ENCODE results near the gene EXOSC7. TPM values are rescaled to one million over a fixed set of nuclear protein-coding genes. Genes with fewer than 3 reads are reported as not detected.

EXOSC7 gene
- polyA plus RNA-seq, 1 donor from 2014 or later, result 87.5 TPM

DNA sequence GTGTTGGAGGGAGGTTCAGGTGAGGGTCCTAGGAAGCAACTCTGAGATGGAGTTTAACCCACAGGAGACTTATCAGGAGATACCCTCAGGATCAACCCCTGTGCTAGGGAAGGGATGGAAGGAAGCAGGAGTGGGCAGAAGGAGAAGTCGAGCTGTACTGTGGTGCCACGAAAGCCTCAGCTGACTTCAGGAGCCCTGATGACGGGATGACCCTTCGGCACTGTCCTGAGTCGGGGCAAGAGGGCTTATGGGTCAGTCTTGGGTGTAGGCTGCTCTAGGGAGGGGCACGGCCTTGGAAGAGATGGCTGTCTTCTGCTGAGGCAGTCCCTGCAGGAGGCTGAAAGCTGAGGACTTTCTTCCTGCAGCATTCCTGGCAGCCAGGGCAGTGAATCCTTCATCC is 57.7 kb downstream of the EXOSC7 start:
- H3K4me2 ChIP-seq (ENCODE audit: low read length), result no peak overlapping the region
- no peak overlapping the region for H3K4me3 ChIP-seq (ENCODE audit: low read length)
- H3K9me3 ChIP-seq (ENCODE audit: low read length), result no peaks in the 10 kb centered on the region
- H2AFZ ChIP-seq (ENCODE audit: low read depth, low read length), result no peak overlapping the region
- no peaks in the 10 kb centered on the region for H4K20me1 ChIP-seq (ENCODE audit: insufficient read depth)
- peaks cover 30% of the 10 kb centered on the region for H3K27me3 ChIP-seq (ENCODE audit: insufficient read depth, low read depth, low read length)
- H3K9me2 ChIP-seq (ENCODE audit: insufficient read depth, low read length), result no peaks in the 10 kb centered on the region
- H3K36me3 ChIP-seq (ENCODE audit: insufficient read depth, low read length), result no peaks in the 10 kb centered on the region
- H3F3A ChIP-seq (ENCODE audit: insufficient read depth, low read length, poor library complexity, severe bottlenecking), result no peaks in the 10 kb centered on the region
- no peaks in the 10 kb centered on the region for H3K79me2 ChIP-seq (replicated peaks; ENCODE audit: insufficient read depth, low read length)
- no peak overlapping the region for H3K9ac ChIP-seq (ENCODE audit: low read length)
- no peak overlapping the region for H3K27ac ChIP-seq (ENCODE audit: low read length)
- TF ChIP-seq, protein P1, sequence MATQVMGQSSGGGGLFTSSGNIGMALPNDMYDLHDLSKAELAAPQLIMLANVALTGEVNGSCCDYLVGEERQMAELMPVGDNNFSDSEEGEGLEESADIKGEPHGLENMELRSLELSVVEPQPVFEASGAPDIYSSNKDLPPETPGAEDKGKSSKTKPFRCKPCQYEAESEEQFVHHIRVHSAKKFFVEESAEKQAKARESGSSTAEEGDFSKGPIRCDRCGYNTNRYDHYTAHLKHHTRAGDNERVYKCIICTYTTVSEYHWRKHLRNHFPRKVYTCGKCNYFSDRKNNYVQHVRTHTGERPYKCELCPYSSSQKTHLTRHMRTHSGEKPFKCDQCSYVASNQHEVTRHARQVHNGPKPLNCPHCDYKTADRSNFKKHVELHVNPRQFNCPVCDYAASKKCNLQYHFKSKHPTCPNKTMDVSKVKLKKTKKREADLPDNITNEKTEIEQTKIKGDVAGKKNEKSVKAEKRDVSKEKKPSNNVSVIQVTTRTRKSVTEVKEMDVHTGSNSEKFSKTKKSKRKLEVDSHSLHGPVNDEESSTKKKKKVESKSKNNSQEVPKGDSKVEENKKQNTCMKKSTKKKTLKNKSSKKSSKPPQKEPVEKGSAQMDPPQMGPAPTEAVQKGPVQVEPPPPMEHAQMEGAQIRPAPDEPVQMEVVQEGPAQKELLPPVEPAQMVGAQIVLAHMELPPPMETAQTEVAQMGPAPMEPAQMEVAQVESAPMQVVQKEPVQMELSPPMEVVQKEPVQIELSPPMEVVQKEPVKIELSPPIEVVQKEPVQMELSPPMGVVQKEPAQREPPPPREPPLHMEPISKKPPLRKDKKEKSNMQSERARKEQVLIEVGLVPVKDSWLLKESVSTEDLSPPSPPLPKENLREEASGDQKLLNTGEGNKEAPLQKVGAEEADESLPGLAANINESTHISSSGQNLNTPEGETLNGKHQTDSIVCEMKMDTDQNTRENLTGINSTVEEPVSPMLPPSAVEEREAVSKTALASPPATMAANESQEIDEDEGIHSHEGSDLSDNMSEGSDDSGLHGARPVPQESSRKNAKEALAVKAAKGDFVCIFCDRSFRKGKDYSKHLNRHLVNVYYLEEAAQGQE (IDR thresholded peaks at IDR 0.05; ENCODE audit: borderline replicate concordance), result no peak
- TF ChIP-seq SMC3 (conservative IDR thresholded peaks at IDR 0.05; ENCODE audit: poor library complexity) (no peak), TAF1 (IDR thresholded peaks at IDR 0.05; ENCODE audit: low read depth) (no peak), EZH2 (IDR thresholded peaks at IDR 0.05; ENCODE audit: borderline replicate concordance, insufficient read depth, low read length, poor library complexity, severe bottlenecking) (no peak), EP300 (conservative IDR thresholded peaks at IDR 0.05; ENCODE audit: poor library complexity, severe bottlenecking) (no peak), MXI1 (conservative IDR thresholded peaks at IDR 0.05; ENCODE audit: poor library complexity, severe bottlenecking) (no peak)
- TF ChIP-seq, protein P2, sequence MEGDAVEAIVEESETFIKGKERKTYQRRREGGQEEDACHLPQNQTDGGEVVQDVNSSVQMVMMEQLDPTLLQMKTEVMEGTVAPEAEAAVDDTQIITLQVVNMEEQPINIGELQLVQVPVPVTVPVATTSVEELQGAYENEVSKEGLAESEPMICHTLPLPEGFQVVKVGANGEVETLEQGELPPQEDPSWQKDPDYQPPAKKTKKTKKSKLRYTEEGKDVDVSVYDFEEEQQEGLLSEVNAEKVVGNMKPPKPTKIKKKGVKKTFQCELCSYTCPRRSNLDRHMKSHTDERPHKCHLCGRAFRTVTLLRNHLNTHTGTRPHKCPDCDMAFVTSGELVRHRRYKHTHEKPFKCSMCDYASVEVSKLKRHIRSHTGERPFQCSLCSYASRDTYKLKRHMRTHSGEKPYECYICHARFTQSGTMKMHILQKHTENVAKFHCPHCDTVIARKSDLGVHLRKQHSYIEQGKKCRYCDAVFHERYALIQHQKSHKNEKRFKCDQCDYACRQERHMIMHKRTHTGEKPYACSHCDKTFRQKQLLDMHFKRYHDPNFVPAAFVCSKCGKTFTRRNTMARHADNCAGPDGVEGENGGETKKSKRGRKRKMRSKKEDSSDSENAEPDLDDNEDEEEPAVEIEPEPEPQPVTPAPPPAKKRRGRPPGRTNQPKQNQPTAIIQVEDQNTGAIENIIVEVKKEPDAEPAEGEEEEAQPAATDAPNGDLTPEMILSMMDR (IDR thresholded peaks at IDR 0.05; ENCODE audit: poor library complexity, severe bottlenecking), result no peak

DNA sequence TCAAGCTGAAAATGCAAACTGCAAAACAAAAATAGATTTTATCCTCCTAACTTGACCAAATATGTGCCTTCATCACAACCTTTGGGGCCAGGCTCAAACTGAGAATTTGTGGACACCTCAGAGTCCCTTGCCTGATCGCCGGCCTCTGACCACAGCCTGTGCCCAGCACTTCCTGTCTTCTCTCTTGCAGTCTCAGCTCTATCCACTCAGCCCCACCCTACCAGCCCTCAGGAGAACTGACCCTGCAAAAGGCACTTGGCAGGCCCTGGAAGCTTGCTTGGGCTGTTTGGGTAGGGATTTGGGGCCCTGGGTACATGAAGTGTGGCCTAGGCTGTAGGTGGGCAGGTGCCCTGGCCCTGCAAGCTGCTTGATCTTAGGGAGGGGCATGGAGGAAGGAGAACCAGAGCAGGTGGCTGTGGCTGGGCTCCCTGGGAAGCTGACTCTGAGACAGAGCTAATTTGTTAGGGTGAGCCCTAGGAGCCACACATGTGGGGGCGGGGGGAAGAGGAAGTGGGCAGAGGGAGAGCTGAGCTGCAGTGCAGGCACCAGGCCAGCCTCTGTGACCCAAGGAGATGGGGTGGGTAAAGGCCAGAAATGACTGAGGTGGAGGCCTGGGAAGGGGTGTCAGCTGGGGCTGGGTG is 58.7 kb downstream of the EXOSC7 start:
- Histone ChIP-seq H3K27ac (ENCODE audit: low read length) (no peak overlapping the region), H3K36me3 (ENCODE audit: insufficient read depth, low read length) (no peaks in the 10 kb centered on the region)

More for the DNA sequence above, 58.7 kb downstream of the EXOSC7 start:
- H2AFZ ChIP-seq (ENCODE audit: low read depth, low read length), result no peak overlapping the region
- TF ChIP-seq TAF1 (IDR thresholded peaks at IDR 0.05; ENCODE audit: low read depth) (no peak), MXI1 (conservative IDR thresholded peaks at IDR 0.05; ENCODE audit: poor library complexity, severe bottlenecking) (no peak), RAD21 (conservative IDR thresholded peaks at IDR 0.05) (no peak), POLR2AphosphoS5 (IDR thresholded peaks at IDR 0.05) (no peak), EP300 (conservative IDR thresholded peaks at IDR 0.05; ENCODE audit: poor library complexity, severe bottlenecking) (no peak), SMC3 (conservative IDR thresholded peaks at IDR 0.05; ENCODE audit: poor library complexity) (no peak)
- TF ChIP-seq, protein P1 (IDR thresholded peaks at IDR 0.05; ENCODE audit: borderline replicate concordance), result no peak
- H3K27me3 ChIP-seq (ENCODE audit: insufficient read depth, low read depth, low read length), result peaks cover 30% of the 10 kb centered on the region
- H3K9me3 ChIP-seq (ENCODE audit: low read length), result no peaks in the 10 kb centered on the region
- no peak overlapping the region for H3K4me3 ChIP-seq (ENCODE audit: low read length)
- H3K4me2 ChIP-seq (ENCODE audit: low read length), result no peak overlapping the region
- H3K9ac ChIP-seq (ENCODE audit: low read length), result no peak overlapping the region
- H3F3A ChIP-seq (ENCODE audit: insufficient read depth, low read length, poor library complexity, severe bottlenecking), result no peaks in the 10 kb centered on the region
- no peaks in the 10 kb centered on the region for H4K20me1 ChIP-seq (ENCODE audit: insufficient read depth)
- no peaks in the 10 kb centered on the region for H3K9me2 ChIP-seq (ENCODE audit: insufficient read depth, low read length)
- H3K79me2 ChIP-seq (replicated peaks; ENCODE audit: insufficient read depth, low read length), result no peaks in the 10 kb centered on the region
